Central memory CD4-positive, alpha-beta T cell (primary cell): ENCODE results near the gene SGPP2.
"Not testable (repeated sequence)": the region's sequence is repeated elsewhere in the genome, so short reads cannot be mapped to it uniquely, and the experiment has no call there.

ENCODE experiments used
- DNase-seq: peaks from one replicate; pipeline ENCODE4 v3.0.0; 2022

SGPP2 gene

GRCh38 chr2:222430071-222430470 lies 5.7 kb downstream of the SGPP2 start:
- no peak for DNase-seq

DNA sequence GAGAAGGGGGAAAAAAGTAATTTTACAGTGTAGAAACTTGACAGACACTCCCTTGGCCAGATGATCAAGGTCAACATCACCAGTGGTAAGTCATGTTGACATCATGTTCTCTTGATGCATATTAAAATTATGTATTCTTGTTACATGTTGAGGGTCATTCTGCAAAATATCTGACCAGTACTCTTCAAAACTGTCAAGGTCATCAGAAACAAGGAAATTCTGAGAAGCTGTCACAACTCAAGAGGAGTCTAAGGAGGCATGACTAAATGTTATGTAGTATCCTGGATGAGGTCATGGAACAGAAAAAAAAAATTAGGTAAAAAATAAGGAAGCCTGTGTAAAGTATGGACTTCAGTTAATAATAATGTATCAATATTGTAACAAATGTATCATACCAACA lies 6.3 kb downstream of the SGPP2 start:
- no peak for DNase-seq

DNA sequence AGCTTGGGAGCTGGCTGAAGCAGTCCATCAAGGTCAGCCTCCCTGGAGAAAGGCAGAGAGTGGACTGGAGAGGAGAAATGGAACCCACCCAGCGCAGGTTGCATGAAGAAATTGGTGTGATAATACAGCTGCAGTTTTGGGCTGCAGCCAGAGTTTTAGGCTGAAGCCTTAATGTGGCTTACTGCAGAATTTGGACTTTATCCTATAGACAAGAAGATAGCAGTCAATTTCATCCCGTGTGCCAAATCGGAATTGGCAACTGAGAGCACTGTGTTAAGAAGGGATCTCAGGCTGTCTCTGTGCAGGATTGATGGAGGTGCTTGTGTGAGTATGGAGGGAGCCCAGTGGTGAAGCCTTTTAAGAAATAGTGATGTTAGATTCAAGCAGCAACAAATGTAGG lies 7.5 kb downstream of the SGPP2 start:
- DNase-seq = no peak

DNA sequence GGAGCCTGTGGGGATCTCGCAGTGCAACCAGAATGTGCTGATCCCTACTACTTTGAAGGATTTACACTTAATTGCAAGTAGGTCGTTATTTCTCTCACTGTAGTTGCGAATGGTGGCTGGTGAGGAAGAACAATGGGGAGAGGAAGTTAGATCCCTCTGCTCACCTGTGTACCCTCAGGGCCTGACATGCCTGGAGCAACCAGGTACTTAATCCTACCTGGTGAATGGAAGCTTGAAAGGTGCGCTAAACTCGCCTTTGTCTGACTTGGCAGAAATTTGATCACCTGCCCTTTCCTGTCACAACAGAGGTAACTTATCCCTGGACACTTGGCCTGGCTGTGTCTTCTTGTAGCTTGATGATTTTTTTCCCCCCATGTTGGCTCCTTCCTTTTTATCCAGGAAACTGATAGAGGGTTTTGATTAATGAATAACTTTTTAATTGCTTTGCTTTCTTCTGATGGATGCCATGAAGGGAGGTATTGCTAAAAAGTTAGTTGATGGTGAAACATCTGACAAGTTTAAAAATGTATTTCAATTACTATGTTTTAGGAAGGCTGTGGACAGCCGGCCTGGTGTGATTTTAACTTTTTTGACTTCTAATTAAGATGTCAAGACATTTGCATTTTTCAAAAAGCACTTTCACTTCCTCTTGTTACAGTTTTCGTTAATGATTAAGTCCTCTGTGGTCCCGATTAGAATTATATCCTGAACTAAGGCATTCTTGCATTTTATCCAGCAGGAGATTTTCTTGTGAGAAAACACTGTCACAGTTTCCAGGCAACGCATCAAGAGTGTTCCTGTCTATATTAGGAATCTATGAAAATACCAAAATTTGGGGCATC lies 9.2 kb downstream of the SGPP2 start:
- DNase-seq = no peak

DNA sequence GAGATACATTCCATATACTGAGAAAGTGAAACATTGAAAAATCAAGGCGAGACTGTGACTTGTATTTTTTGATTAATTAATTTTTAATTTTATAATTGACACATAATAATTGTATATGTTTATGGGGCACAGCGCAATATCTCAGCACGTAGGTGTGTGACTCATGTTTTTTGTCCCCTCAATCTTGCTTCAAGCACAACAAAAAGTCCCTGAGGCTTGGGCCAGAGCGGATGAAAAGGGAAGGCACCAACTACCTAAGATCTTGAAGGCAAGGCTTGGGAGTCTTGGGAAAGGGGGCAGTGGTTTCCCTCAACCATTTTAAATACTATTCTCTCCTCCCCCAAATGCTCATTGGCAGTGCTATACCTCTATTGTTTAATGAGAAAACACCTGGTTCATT lies 9.9 kb downstream of the SGPP2 start:
- no peak for DNase-seq

GRCh38 chr2:222435400-222436039 lies 11.2 kb downstream of the SGPP2 start:
- not testable (repeated sequence) for DNase-seq

- DNase-seq = no peak
These were observed 11.7 kb downstream of the SGPP2 start for GRCh38 chr2:222436040-222436413.

GRCh38 chr2:222439692-222440091 lies 15.3 kb downstream of the SGPP2 start:
- DNase-seq = no peak

DNA sequence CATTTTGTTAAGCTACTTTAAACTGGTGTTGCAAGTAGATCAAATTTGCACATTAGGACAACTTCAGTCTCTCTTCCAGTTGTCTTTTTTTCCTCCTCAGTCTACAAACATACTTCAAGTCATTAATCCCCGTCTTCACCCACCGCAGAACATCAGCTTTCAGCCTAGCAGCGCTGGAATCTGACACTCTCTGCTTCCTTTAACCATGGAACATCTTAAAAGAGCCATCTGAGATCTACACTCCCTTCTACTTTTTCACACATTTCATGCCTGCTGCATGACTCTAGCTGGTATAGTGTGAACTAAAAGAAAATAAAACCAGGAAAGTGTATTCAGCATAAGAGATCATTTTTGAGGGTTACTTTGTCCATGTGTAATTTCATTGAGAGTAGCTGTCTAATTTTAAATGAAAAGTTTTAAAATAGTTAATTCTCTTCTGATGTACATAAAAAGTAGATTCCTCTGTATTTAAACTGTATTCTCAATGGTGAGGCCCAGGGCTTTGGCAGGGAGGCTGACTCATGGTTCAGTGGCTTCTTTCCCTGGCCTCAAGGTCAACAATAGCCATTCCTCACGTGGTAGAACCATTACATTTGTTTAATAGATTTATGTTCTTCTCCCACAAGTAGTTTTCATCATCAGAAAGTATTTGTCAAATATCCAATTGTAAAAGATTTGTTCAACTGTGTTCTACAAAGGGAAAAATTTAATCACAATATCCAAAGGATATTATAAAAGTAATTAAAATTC lies 16.5 kb downstream of the SGPP2 start:
- no peak for DNase-seq

DNA sequence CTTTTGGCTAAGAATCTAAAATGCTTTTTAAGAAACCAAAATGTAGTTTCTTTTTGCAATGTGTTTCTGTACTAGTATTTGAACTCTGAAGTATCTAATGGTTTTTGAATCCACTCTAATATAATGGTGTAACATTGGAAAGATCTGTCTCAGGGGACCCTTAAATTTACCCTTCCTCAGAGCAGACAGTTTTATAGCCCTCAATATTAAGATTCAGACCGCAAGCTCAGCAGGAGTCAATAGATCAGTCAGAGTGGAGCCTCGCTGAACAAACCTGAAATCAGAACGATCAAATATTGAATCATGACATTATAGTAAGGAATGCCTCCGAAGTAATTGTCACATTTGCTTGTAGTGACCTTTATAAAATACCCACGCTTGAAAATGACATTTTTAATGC lies 18.3 kb downstream of the SGPP2 start:
- no peak for DNase-seq

DNA sequence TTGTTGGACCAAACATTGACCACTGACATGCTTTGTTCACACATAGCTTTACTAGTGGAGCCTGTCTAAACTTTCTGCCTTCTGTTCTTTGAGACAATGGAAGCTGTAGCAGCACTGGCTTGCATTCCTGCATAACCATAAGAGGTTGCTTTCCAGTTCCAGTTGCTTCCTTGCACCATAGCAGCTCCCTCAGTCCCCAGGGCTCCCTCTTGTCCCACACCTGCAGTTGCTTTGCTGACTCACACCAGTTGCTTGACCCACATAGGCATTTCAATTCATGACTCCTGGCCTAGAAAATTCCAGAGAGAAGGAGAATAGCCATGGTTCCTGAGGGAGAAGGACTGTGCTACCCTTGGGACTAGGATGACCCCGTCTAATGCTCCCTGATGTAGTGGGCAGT lies 20.9 kb downstream of the SGPP2 start:
- no peak for DNase-seq

DNA sequence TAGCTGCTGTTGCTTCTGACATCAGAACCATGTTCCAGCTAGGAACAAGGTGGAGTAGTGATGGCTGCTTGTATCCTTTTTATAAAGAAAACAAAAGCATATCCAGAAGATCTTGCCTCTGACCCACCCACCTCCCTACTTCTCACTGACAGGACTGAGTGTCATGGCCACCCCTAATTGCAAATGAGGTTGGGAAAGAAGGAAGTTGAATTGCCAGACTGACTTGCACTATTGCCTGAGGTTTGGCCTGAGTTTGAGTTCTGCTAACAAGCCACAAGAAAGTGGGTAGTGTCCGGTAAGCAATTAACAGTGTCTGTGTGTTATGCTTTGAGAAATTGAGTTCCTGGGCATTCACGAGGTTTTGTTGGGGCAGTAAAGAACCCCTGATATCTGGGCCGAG lies 22.8 kb downstream of the SGPP2 start:
- DNase-seq = no peak

GRCh38 chr2:222448748-222449181 lies 24.4 kb downstream of the SGPP2 start:
- no peak for DNase-seq

GRCh38 chr2:222450021-222450420 lies 25.7 kb downstream of the SGPP2 start:
- DNase-seq = no peak

DNA sequence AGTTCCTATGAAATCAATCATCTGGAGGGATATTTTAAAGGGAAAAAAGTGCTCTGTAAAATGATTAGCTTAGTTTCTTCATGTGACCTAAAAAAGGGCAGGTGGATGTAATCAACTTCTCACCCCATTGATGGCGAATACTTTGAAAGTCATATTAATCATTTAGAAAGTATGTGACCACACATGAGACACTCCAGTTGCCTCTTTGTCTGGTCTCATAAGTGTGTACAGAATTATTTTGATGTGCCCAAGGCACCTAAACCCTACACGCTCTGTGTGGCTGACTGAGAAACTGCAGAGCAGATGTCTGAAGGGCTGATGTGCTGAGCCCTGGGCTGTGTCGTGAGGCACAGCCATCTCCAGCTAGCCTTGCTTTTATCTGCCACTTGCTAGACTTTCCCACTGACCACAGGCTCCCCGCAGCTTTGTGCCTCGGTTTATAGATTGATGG lies 26.9 kb downstream of the SGPP2 start:
- no peak for DNase-seq

DNA sequence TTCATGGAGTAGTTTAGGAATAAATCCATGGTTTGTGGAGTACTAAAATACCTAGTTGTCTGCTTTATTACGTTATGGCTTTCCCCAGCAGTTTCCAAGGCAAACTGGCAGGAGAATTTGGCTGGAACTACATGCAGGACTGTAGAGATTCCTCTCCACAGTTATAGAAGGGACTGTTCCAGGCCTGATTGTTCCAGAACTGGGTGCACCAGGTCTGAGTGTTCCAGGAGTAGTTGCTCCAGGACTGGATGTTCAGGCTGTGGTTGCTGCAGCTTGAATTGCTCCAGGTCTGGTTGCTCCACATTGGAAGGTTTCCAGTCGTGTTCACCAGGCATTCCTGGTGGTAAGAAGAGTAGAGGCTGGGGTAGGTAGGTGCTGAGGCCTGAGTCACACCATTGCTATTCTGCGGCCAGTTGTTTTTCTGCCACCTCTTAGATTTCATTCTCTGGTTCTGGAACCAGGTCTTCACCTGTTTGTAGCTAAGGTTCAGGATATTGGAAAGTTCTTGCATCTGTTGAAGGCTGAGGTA lies 28.1 kb downstream of the SGPP2 start:
- DNase-seq = no peak

DNA sequence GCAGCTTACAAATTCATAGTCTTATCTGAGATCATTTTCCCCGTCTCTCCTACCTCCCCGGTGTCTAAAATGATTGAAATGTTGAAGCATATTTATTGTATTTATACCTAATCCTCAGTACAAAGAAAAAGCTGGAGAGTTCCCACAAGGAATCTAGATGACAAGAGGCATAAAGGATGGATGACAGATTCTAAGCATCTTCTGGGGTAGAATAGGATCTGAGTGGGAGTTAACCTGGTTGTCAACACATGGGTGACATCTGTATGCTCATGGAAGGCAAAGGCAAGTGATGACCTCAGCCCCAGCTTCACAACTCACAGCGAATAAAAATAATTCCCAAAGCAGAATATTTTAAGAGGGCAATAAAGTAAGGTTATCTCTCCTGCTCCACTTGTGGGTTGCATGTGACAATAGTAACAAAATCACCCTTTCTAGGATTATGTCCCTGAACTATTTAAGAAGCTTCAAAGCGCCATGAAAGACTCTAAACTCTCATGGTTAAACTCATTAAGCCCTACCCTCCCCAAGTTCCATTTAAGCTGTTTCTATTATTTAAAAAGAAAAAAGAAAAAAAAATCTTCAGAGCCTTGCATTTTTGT lies 32.2 kb downstream of the SGPP2 start:
- no peak for DNase-seq

DNA sequence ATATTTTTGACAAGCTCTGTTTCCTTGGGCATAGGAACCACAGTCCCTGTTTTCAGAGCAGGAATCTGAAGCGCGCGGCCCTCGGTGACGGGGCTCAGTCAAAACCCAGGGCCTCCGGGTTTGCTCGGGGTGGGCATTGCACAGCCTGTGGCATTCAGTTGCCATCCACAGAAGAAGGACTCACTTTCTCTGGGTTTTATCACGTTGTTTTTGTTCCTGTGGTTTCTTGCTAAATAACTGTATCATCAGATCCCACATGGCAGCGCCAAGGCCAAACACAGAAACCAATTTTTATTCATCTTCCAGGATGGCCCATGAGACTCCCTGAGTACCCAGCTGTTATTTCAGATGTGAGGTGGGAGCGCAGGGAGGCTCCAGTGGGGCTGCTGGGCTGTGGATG lies 35.6 kb downstream of the SGPP2 start:
- no peak for DNase-seq

- DNase-seq = no peak
These were observed 41.4 kb downstream of the SGPP2 start for GRCh38 chr2:222465746-222466145.

DNA sequence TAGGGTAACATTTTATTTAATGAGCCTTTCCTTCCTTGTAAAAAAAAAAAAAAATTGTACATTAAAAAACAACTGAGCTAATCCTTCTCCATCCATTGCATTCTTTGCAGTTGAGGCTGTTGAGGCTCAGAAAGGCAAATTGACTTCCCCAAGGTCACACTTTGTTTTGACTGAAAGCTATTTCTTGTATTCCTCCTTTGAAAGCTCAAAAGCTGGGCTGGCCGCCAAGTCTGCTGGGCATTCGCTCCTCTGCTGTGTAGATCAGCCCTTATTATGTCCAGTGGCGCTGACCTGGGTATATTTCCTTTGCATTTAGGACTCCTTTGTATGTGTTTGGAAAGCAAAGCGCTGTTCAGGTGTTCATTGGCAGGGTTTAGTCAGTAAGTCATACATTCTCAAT lies 44.0 kb downstream of the SGPP2 start:
- no peak for DNase-seq

DNA sequence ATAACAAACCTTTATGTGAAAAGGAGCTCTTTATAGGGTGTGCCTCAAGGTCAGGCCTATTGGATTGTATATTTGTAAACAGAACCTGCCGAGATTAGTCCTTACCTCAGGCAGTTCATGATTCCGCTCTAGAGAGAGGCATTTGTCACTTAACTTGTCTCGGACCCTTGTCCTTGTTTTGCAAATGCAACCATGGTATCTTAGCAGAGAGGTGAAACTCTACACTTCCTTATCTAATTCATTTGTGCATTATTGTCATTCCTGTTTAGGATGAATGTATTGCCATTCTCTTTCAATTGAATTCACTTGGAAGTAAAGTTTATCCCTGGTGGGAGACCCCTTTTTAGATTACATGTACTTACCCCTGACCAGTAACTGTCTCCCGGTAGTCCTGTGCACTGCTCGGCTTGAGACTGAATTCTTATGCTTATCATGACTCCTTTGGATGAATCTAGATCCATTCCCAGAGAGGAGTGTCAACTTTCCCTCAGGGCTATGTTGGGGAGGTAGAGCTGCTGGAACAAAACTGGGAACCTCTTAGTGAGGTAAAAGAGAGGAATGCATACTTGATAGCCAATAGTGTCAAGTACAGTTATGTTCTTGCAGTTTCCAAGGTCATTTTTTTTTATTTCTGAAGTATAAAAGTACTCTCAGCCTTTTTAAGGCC lies 46.6 kb downstream of the SGPP2 start:
- DNase-seq = no peak

GRCh38 chr2:222477962-222478608 lies 53.7 kb downstream of the SGPP2 start:
- DNase-seq = no peak
